Fibroblast of the conjunctiva (primary cell): ENCODE results near the gene TUBE1.
"Not testable (repeated sequence)": the region's sequence is repeated elsewhere in the genome, so short reads cannot be mapped to it uniquely, and the experiment has no call there.

ENCODE experiments used
- DNase-seq: peaks from one replicate; pipeline ENCODE4 v3.0.0-alpha.2; 2010; ENCODE audit warnings: low read depth

Gene TUBE1, protein sequence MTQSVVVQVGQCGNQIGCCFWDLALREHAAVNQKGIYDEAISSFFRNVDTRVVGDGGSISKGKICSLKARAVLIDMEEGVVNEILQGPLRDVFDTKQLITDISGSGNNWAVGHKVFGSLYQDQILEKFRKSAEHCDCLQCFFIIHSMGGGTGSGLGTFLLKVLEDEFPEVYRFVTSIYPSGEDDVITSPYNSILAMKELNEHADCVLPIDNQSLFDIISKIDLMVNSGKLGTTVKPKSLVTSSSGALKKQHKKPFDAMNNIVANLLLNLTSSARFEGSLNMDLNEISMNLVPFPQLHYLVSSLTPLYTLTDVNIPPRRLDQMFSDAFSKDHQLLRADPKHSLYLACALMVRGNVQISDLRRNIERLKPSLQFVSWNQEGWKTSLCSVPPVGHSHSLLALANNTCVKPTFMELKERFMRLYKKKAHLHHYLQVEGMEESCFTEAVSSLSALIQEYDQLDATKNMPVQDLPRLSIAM

DNA sequence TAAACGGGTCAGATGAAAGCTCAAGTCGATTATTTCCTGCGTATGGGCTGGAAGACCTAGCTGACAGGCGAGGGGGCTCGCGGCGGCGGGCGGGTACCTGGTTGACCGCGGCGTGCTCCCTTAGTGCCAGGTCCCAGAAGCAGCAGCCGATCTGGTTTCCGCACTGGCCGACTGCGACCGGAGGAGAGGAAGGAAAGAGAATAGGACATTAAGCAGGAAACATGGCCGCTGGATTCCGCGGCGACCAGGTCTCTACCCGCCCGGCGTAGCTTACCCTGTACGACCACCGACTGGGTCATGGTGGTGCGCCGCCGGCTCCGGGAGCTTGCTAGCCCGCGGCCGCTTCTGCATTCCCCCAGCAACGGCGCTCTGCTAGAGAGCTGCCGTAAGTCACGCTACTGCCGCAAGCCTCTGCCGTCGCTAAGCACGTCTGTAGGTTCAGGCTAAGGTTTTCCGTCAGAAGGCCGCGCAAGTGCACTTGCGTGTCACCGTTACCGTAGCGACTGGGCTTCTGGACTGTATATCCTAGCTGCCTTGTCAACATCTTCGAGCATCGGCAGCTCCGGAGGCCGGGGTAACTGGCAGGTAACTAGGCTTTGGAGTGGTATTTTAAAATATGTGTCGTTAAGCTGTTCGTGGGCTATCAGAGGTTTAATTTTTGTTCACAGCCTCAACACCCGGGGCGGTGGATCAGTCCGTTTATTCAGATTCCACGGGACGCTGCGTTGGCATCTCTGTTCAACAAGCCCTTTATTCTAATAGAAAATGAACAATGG is at the start of gene TUBE1, which contains the start of gene FAM229B:
Gene TUBE1 (minus strand): TSS at position 347 of the 776 bp plus-strand sequence. CDS start 48 bp downstream, at position 299.
Gene FAM229B (plus strand): TSS at position 456 of the 776 bp plus-strand sequence. CDS start 11,693 bp downstream, outside the sequence.
- peak; percentile 99 for DNase-seq

DNA sequence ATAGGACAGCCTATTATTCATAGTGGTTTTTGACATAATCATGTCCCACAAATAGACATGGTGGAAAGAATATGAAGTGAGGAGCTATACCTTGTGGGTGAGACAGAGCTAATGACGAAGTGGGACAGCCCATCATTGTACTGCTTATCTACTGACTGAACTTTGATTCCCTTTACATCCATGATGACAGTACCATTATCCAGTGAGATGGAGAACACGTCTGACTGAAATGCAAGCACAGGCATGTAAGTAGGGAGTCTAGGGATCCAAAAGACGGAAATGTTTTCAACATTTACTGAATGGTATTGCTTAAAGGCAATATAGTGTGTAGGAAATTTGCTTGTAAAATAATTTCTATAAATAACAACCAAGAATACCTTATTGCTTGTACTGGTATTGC is 43.6 kb upstream of the TUBE1 start:
- no peak for DNase-seq

DNA sequence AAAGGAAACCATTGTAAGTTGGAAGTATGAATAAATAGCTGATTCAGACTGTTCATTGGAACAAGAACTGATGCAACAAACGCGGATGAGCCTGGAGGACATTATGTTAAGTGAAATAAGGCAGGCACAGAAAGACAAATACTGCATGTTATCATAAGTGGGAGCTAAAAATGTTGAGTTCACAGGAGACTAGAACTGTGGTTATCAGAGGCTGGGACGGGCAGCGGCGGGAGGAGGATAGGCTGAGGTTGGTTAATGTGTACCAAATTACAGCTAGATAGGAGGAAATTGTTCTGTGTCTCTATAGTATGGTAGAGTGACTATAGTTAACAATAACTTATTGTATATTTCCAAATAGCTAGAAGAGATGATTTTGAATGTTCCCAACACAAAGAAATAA is 40.9 kb upstream of the TUBE1 start:
- DNase-seq, result no peak

DNA sequence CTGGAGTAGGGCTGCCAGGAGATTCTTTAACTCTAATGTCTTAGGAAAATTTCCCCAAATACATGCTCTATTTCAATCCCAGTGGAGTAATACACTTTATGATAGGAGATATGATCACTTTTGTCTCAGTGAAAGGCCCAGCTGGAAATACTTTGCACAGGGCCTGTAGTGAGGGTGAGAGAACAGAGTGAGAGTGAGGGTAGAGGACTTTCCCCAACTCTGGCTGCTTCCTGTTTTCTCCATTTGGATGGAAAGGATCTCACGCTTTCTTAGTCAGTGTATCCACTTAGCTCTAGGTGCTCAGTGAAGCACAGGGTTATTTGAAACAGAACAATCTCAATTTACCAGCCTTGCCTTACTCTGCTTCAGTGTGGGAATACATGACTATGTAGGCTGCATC is 36.7 kb upstream of the TUBE1 start:
- DNase-seq, result no peak

DNA sequence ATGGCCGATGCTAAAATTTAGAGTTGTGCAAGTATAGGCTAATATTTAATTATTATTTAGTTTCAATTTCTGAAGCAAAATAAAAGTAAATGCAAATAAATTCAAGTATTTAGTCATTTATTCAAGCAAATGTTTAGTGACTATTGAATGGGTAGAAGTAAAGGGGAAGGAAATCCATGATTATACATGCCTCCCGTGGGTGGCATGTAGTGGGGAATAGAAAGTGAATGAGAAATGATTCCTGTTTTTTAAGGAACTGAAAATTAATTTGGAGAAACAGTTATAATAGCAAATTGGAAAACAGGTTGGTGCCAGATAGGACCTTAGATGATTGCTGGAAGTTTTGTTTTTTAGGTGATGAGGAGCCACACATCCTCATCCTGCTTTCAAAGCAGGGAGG is 35.5 kb upstream of the TUBE1 start:
- DNase-seq, result no peak

DNA sequence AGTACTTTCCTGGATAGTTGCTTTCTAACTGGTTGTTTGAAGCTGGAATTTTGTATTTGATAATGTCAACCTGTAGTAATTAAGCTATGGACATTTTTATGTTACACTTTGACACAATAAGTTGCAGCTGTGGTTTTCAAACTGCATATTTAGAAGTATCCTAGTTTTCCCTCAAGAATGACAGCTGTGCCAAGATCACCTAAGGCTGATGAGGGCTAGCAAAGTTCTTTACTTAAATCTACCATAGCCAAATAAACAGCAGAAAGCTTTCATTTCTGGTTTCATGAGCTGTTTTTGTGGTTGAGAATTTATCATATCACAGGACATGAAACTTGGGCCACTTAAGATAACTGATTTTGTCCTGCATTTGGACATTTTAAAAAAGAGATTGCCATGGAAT is 30.8 kb upstream of the TUBE1 start:
- DNase-seq, result no peak

DNA sequence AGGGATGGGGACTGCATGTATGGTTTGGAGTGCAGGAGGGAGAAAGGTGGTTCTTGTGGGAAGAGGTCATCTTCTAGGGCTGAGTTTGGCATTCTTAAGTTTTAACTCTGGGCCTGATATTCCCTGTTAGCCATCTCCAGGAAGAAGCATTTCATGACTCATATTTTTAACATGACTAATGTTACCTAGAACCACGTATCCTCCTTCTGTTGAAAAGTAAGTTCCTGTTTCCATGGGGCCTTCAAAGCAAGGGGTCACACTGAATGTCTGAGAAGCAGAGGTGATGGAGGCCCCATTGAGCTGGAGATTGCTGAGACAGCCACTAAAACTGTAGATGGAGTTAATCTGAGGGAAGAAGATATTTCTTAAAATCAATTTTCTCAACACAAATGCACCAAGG is 30.3 kb upstream of the TUBE1 start:
- no peak for DNase-seq

DNA sequence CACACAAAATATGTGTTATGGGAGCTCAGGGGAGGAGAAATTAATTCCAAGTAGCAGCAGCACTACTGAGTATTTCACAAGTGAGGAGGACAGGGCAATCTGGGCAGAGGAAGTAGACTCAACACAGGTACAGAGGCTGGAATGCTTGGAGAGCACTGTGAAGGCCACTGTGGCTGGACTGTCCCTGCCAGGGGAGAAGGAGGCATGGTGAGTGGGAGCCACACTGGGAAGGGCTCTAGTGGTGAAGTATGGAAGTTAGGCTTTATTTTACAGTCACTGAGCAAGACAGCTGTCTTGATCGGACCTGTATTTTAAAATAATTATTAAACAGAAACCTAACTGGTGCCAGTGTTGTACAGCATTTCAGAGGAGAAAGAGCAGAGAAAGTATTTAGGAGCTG is 28.9 kb upstream of the TUBE1 start:
- DNase-seq, result no peak

DNA sequence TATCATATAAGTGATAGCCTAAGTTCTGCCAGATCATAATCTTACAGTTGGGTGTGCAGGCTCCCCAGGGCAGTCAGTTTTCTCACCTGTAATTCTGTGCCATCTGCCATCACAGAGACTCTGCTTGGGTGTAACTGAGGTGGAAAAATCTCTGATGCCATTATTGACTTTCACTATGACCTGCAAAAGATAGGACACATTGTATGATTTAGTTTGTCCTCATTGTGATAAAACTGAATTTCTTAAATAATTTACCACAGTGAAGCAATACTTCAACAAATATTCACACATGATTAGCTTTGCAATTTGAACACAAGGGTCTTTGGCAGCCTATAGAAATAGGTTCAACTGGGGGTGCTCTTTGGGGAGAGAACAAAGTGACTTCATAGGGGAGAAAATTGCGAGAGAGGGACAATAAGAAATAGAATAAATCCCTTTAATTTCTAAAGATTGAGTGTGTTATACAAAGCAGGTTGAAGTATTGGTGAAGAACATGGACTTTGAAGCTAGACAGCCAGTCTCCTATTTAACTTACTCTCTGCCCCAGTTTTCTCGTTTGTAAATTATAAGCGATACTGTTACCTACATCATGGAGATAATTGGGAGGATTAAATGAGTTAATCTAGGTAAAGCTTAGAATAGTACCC is 27.4 kb upstream of the TUBE1 start:
- no peak for DNase-seq

DNA sequence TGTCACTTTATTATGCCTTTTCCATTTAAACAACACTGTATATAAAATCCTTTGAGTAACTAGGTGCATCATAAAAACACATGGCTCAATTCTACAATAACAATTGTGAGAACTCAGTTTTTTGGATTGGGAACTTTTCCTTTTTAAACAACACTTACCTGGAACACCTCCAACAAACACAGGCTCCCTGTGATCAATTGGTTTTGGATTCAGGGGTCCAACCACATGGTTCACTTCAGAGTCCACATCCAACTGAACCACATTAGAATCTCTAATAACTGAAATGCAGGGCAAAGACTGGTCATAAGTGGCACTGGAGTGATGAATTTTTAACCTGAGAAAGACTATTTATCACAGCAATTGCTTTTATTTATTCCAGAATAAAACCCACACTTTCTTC is 26.6 kb upstream of the TUBE1 start:
- DNase-seq, result no peak

DNA sequence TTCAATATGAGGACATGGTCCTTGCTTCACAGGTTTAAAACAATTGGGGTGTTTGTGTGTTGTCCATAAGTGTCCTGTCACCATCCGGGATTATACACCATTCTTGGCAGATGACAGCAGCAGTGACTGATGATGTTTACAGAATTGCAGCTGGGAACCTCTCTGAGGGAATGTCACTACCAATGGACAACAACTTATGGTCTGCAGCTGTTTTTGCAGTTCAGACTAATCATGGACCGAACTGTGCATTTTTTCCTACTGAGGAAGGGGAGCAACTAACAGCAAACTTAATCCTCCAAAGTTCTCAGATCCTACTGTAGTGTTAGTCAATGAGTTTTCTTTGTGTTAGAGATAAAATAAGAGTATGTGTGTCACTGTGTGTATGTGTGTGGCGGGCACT is 26.1 kb upstream of the TUBE1 start:
- DNase-seq, result no peak

DNA sequence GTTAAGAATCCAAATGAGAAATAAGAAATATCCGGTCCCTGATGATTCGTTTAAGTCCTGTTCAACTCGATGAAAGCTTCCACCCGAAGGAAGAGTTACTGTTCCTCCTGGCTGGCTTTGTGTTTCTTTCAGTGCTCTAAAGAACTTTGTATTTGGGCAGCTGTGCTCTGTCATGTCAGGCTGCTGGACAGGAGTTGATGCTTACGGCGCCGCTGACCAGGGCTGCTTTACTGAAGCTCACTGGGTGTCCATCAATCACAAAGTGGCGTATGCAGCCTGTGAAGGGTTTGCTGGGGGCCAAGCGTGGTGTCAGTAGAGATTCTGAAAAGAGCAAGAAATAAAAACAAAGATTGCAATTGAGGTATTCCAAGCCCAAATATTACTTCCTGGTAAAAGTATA is 22.0 kb upstream of the TUBE1 start:
- DNase-seq, result no peak

DNA sequence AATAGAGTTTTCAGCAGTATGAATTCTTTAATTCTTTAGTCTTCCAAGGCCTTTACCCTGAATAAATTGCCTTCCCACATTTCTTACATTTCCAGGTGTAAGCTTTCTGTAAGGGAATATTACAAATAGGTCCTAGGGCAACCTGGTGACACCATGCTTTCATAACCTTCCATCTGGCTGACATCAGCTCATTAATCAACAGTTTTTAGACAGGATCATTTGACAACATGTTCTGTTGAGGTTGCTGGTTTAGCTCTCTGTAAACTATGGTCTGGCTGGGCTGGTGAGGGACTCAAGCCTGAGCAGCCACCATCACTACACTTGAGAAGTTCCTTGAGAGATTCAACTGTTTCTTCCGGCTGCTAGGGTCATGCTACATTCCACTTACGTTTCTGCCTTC is 19.3 kb upstream of the TUBE1 start:
- DNase-seq, result no peak

DNA sequence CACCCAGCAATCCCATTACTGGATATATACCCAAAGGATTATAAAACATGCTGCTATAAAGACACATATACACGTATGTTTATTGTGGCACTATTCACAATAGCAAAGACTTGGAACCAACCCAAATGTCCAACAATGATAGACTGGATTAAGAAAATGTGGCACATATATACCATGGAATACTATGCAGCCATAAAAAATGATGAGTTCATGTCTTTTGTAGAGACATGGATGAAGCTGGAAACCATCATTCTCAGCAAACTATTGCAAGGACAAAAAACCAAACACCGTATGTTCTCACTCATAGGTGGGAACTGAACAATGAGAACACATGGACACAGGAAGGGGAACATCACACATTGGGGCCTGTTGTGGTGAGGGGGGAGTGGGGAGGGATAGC is 18.7 kb upstream of the TUBE1 start:
- not testable (repeated sequence) for DNase-seq

DNA sequence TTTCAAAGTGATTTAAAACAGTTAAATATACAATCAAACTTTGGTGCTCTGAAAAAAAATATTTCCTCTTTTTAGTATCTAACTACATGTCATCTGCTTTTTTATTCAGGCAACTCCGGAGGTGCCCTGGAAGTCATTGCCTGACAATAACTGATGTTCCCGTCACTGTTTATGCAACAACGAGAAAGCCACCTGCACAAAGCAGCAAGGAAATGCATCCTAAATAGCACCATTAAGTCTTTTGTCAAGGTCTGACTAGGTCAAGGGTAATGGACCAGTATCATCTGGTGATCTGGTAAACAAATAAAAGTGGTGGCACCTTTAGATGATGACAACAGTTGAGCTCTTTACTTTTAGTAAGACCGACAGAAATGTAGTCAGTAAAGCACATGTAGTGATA is 13.3 kb upstream of the TUBE1 start:
- no peak for DNase-seq

DNA sequence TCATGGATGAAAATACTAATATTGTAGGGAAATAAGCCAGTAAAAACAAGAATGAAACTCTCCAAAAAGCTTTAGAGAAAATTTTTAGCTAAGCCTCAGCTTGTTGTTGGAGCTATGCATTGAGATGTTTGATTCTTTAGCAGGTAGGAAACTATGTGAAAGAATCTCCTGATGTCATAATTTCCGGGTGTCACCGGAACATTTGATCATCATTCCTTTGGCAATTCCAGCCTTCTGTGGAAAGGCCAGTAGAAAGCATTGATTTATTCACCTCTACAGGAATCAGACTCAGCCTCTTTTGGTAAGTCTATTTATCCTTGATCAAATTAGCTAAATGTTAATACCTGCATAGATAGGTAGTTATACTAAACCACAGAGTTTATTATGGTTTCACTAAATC is 9.6 kb upstream of the TUBE1 start:
- DNase-seq, result no peak

DNA sequence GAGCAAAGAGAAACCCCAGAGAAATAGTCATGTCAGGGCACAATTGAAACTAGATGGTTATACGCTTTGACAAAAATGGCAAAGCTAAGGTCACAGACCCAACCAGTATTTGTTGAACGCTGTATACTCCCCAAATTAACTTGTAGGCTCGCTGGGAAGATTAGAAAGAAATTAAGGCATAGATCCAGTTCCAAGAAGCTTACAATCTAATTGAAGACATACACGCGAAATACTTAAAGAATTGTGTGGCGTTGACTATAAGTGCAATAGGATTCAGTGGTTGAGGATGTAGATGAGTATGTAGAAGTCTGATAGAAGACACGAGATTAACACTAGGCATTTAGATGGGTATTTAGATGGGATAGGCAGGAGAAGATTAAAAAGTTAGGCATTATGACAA is 634 bp upstream of the TUBE1 start:
- DNase-seq, result no peak

DNA sequence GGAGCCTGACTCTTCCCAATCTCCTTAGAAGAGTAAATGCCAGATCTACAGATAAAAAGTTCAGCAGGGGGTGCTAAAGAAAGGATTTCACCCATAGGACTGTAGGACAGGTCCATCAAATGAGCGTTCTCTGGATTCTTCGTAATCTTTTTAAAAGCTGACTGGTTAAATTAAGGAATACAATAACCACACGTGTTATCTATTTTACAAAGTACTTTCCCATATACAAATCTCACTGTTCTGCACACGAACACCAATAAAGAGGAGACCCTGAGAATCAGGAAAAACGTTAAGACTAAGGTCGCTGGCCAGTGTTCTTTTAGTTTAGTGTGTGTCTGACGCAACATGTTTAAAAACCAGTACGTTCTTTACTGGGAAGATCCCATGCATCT is 542 bp downstream of the TUBE1 start:
- peak; percentile 39 for DNase-seq

DNA sequence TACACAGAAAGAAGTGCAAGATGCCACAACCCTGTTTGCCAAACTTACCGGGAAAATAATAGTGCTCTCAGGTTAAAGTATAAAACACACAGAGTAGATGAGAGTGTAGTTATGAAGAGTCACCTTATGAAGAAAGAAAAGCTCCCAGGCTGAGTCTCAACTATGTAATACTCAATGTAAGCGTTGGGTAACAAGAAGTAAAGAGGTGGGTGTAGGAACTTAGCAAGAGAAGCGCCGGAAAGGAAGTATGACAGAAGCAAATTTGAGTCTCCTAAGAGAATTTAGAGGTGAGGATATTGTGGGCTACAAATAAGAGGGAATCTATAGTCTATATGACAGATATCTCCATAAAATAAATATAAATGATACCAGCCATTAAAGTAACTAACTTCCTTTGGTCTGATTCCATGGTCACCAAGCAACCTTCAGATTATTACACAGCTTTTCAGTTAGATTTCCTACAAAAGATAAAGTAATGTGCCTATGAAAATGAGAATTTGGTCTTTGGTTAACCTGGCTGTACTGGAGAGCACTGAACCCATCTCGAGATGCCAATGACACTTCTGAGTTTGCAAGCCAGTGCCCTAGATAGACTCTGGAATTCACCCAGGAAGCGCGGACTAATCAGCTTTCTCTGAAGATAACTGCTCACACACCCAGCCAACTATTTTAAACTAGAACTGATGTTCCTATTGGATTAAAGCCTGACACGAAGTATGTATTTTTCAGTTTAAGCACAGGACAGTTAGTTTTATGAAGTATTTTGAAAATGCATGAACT is 1.8 kb downstream of the TUBE1 start:
- no peak for DNase-seq

DNA sequence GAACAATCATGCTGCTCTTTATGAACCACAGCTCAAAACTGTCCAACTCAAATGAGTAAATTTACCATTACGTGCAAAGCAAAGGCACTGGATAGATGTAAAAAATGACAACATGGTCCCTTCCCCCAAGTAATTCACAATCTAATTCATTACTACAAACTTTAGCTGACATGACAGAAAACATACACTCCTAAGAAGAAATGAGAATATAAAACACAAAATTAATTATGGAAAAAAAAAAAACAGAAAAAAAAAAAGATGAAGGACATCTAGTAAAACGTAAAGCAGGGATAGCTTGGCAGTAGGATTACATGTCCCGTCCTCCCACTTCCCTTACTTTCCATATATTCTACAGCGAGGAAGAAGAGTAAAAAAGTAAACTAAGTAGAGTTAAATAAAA is 5.7 kb downstream of the TUBE1 start:
- DNase-seq, result no peak

DNA sequence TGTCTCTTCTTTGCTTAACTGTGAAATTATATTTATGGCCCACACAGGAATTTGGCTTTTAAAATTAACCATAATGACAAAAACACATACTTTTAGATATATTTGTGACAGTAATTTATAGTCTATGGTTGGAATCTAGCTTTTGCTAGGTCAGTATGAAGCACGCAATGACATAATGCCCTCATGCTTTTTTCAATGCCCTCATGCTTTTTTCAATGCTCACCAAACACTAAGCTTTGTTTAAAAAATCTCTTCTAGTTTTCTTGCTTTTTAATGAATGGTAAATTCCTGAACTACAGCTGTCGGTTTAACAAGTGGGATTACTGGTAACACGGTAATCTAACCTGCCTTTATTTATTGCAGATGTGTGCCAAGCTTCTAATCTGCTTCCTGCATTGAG is 20.7 kb downstream of the TUBE1 start:
- no peak for DNase-seq

DNA sequence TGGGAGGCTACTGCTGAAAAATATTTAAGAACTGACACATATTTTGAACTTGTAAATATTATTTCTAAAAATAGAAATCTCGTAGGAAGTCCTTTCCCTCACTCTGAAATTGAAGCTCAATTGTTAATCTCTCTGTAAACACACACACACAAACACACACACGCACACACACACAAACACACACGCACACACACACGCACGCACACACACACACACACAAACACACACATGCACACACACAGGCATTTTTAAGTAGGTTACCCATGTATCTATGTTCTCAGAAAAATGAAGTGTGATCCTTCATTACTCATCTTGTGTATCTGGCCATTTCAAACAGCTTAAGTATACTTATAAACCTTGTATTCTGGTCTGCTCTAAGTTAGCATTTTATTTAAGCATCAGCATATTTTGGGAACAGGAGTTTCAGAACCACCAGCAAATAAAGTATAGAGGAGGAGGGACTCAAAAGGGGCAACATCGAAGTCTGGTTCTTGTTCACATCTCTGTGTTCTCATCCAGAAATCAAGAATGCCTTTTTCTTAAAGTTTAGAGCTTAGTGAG is 21.8 kb downstream of the TUBE1 start:
- DNase-seq, result no peak
